Stomach (tissue), 9 donors: Measurements from ENCODE around the gene ITGB3BP. TPM values are rescaled to one million over a fixed set of nuclear protein-coding genes. Genes with fewer than 3 reads are reported as not detected.
A peak's percentile ranks its signal among the peaks of the same experiment; 100 is the strongest.

Experiments used
- DNase-seq, 2 donors: peaks; one replicate each; pipeline versions ENCODE4 v3.0.0 to v3.0.0-alpha.2; 2013 to 2019
- H3K27ac ChIP-seq, 5 donors: fragments of 200-600 bp in 4 of 5; sonication (generic) in 4 of 5; one replicate each; pipeline ENCODE4 v1.5.1; 2013 to 2019; ENCODE audit warnings: mild to moderate bottlenecking in 1 of 5, moderate library complexity in 1 of 5
- H3K27me3 ChIP-seq, 3 donors: fragments of 200-600 bp; sonication (generic); one replicate each; pipeline ENCODE4 v1.5.1; 2017 to 2019; ENCODE audit warnings: mixed run types in 1 of 3
- H3K36me3 ChIP-seq, 4 donors: fragments of 200-600 bp; sonication (generic); 1 replicate in 3 of 4; 2 replicates in 1 of 4; pipeline ENCODE4 v1.5.1; 2016 to 2019
- H3K4me1 ChIP-seq, 4 donors: fragments of 200-600 bp; sonication (generic); one replicate each; pipeline ENCODE4 v1.5.1; 2016 to 2019
- H3K4me3 ChIP-seq, 4 donors: fragments of 200-600 bp; sonication (generic) in 3 of 4; one replicate each; pipeline ENCODE4 v1.5.1; 2016 to 2019; ENCODE audit warnings: mild to moderate bottlenecking in 1 of 4
- H3K9me3 ChIP-seq, 4 donors: fragments of 200-600 bp; sonication (generic); one replicate each; pipeline ENCODE4 v1.5.1; 2016 to 2019
- EP300 ChIP-seq: sonication (generic); formaldehyde crosslinking; IDR thresholded peaks from one replicate; pipeline ENCODE4 v1.6.1; 2017; ENCODE audit warnings: antibody characterized with exemption
- POLR2A ChIP-seq, 4 donors: fragments of 450-650 bp; IDR thresholded peaks; one replicate each; pipeline ENCODE4 v1.6.1; 2016; ENCODE audit warnings: antibody characterized with exemption in 4 of 4, control low read depth in 2 of 4, mild to moderate bottlenecking in 1 of 4, moderate library complexity in 1 of 4
- POLR2AphosphoS5 ChIP-seq, 3 donors: sonication (generic); formaldehyde crosslinking; IDR thresholded peaks; one replicate each; pipeline ENCODE4 v1.6.1; 2016; ENCODE audit warnings: antibody characterized with exemption in 3 of 3
- WGBS, 5 donors: extraction: QIAGEN DNeasy Blood & Tissue Kit in 3 of 5; methylation state at CpG; one replicate each; pipeline versions ENCODE4 v1.1.5 to v1.1.7; 2013 to 2018; 5-methylcytosine and 5-hydroxymethylcytosine counted together
- intact Hi-C: fragments of 100-400 bp; cut with DNase I; formaldehyde crosslinking; loops from one replicate; pipeline ENCODE4 v1.15.1; 2023; ENCODE audit warnings: low total_unique reads
- polyA plus RNA-seq, 3 donors: library from polyadenylated mRNA; stranded (reverse); fragments of 200-250 nt; gene quantifications; one replicate each; pipeline ENCODE4 v1.2.3, GENCODE V29; 2013
- total RNA-seq, 5 donors: library from RNA; depleted of rRNA; stranded (reverse); fragments of >200 nt; gene quantifications; one replicate each; pipeline versions ENCODE4 v1.1.0 to v1.2.3, GENCODE V29; 2014 to 2016
- TF ChIP-seq, protein P1 (sequence below), 7 experiments: fragments of 450-650 bp in 4 of 7; fragments of 200-600 bp in 3 of 7; sonication (generic) in 3 of 7; IDR thresholded peaks; one replicate each; pipeline ENCODE4 v1.5.1; 2016 to 2019; ENCODE audit warnings: antibody characterized with exemption in 7 of 7, control low read depth in 2 of 7, mild to moderate bottlenecking in 1 of 7
- donor health status: healthy with polysubstance abuse.
- donor health status: Bipolar disorder and iron deficiency.
- donor health status: healthy.

Gene ITGB3BP
- total and polyA plus RNA-seq, 8 donors: 6.4 to 36.9 (median 21.3) TPM; not detected in 1

DNA sequence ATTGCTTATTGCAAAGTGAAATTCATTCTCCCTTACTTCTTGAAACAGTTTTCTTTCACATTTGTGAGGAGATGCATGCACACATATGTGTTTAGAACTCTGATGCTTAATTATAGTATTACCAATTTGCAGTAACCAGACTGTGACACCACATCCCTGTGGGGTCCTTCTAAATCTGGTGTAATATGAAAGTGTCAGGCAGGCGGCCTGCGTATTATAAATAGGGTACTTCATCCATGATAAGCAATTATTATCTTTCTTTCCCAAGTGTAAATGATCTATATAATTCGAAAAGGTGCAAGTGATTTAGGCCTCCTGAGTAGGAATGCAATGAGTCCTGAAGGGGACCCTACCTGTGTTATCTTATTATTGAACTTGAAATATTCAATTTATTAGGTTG is 1.2 kb upstream of the ITGB3BP start:
- WGBS, 5 donors: 41 to 63% (median 54%) methylated on average over 3 of the region's 3 CpGs
- no peaks in the 10 kb centered on the region for H3K9me3 ChIP-seq
- H3K27ac ChIP-seq: peak overlapping the region in 4 of 5 donors; percentile 85 to 92 (median 90)
- H3K27me3 ChIP-seq: no peaks in the 10 kb centered on the region
- peaks cover 0 to 26% (median 15%) of the 10 kb centered on the region in 4 donors for H3K36me3 ChIP-seq
- H3K4me1 ChIP-seq: peaks cover 7 to 24% (median 19%) of the 10 kb centered on the region in 4 donors
- intact Hi-C loops: no loop called here
- TF ChIP-seq, protein P1, sequence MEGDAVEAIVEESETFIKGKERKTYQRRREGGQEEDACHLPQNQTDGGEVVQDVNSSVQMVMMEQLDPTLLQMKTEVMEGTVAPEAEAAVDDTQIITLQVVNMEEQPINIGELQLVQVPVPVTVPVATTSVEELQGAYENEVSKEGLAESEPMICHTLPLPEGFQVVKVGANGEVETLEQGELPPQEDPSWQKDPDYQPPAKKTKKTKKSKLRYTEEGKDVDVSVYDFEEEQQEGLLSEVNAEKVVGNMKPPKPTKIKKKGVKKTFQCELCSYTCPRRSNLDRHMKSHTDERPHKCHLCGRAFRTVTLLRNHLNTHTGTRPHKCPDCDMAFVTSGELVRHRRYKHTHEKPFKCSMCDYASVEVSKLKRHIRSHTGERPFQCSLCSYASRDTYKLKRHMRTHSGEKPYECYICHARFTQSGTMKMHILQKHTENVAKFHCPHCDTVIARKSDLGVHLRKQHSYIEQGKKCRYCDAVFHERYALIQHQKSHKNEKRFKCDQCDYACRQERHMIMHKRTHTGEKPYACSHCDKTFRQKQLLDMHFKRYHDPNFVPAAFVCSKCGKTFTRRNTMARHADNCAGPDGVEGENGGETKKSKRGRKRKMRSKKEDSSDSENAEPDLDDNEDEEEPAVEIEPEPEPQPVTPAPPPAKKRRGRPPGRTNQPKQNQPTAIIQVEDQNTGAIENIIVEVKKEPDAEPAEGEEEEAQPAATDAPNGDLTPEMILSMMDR (IDR thresholded peaks at IDR 0.05): no peak
- TF ChIP-seq POLR2AphosphoS5 (IDR thresholded peaks at IDR 0.05) (no peak), POLR2A (IDR thresholded peaks at IDR 0.05) (no peak), EP300 (no peak)
- DNase-seq: peak in 1 of 2 donors; percentile 3
- peak overlapping the region; percentile 59 to 78 (median 67) for H3K4me3 ChIP-seq

DNA sequence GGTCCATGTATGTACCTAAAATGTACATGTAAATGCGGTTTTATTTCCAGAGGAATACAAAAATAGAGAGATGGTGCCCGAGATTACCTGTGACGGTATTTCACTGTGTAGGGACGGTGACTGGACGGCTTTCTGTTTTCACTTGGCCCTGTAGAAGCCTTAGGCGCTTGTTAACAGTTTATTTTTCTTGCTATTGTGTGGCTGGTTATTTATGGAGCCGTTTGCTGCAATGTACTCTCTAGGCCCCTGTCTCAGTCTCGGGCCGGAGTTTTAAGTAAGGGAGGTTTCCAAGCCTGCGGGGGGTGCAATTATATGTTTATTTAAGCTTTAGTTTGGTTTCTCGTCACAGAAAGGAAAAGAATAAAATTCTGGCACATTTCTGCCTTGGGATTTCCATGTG is 713 bp upstream of the ITGB3BP start:
- 0 to 2% (median 1%) methylated on average over 11 of the region's 11 CpGs for WGBS, 5 donors
- H3K9me3 ChIP-seq: no peaks in the 10 kb centered on the region
- no peak for DNase-seq
- intact Hi-C loops: no loop called here
- peaks cover 7 to 24% (median 19%) of the 10 kb centered on the region in 4 donors for H3K4me1 ChIP-seq
- peaks cover 0 to 22% (median 12%) of the 10 kb centered on the region in 4 donors for H3K36me3 ChIP-seq
- no peaks in the 10 kb centered on the region for H3K27me3 ChIP-seq
- TF ChIP-seq, protein P1 (IDR thresholded peaks at IDR 0.05): no peak
- TF ChIP-seq POLR2A (IDR thresholded peaks at IDR 0.05) (no peak), EP300 (no peak), POLR2AphosphoS5 (IDR thresholded peaks at IDR 0.05) (no peak)
- H3K27ac ChIP-seq: peak overlapping the region; percentile 85 to 92 (median 89)
- H3K4me3 ChIP-seq: peak overlapping the region; percentile 59 to 78 (median 67)

DNA sequence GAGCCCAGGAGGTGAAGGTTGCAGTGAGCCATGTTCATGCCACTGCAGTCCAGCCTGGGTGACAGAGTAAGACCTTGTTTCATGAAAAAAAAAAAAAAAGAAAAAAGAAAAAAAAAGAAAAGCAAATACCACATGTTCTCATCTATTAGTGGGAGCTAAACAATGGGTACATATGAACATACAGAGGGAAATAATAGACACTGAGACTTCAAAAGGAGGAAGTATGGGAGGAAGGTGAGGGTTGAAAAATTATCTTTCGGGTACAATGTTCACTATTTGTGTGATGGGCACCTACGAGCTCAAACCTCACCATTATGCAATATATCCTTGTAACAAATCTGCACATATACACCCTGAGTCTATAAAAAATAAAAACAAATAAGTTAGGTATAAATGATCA is 6.4 kb downstream of the ITGB3BP start:
- no peaks in the 10 kb centered on the region for H3K36me3 ChIP-seq
- no peak for DNase-seq
- H3K9me3 ChIP-seq: no peaks in the 10 kb centered on the region
- intact Hi-C loops: no loop called here
- TF ChIP-seq, protein P1 (IDR thresholded peaks at IDR 0.05): no peak
- no peak overlapping the region for H3K27ac ChIP-seq
- no peaks in the 10 kb centered on the region for H3K27me3 ChIP-seq
- H3K4me3 ChIP-seq: no peak overlapping the region
- H3K4me1 ChIP-seq: no peaks in the 10 kb centered on the region
- WGBS, 5 donors: 70 to 96% (median 87%) methylated on average over 2 of the region's 2 CpGs

DNA sequence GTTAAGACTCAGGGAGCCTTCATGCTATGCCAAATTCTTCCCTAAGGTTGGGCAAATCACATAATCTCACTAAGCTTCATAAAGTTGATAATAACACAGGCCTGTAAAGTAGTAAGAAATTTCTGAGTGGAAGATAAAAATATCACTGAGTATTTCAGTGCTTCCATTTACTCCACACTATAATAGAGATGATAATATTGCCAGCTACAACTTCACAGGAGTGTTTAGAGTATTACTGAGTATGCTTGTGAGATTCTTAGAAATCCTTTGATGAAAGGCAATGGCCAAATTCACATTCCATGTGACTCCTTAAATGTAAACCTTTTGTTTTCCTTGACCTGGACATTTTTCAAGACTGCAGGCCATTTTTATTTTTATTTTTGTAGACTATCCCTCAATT is 10.4 kb downstream of the ITGB3BP start:
- H3K4me1 ChIP-seq: no peaks in the 10 kb centered on the region
- intact Hi-C loops: no loop called here
- H3K27ac ChIP-seq: no peak overlapping the region
- no peak overlapping the region for H3K4me3 ChIP-seq
- no peaks in the 10 kb centered on the region for H3K27me3 ChIP-seq
- TF ChIP-seq POLR2AphosphoS5 (IDR thresholded peaks at IDR 0.05) (no peak), EP300 (no peak), POLR2A (IDR thresholded peaks at IDR 0.05) (no peak)
- TF ChIP-seq, protein P1 (IDR thresholded peaks at IDR 0.05): no peak
- H3K9me3 ChIP-seq: no peaks in the 10 kb centered on the region
- no peak for DNase-seq
- H3K36me3 ChIP-seq: peaks cover 0 to 9% (median 4%) of the 10 kb centered on the region in 4 donors
